ENCODE data around the gene PEX14.
A peak's percentile ranks its signal among the peaks of the same experiment; 100 is the strongest.

Gene PEX14, protein sequence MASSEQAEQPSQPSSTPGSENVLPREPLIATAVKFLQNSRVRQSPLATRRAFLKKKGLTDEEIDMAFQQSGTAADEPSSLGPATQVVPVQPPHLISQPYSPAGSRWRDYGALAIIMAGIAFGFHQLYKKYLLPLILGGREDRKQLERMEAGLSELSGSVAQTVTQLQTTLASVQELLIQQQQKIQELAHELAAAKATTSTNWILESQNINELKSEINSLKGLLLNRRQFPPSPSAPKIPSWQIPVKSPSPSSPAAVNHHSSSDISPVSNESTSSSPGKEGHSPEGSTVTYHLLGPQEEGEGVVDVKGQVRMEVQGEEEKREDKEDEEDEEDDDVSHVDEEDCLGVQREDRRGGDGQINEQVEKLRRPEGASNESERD

DNA sequence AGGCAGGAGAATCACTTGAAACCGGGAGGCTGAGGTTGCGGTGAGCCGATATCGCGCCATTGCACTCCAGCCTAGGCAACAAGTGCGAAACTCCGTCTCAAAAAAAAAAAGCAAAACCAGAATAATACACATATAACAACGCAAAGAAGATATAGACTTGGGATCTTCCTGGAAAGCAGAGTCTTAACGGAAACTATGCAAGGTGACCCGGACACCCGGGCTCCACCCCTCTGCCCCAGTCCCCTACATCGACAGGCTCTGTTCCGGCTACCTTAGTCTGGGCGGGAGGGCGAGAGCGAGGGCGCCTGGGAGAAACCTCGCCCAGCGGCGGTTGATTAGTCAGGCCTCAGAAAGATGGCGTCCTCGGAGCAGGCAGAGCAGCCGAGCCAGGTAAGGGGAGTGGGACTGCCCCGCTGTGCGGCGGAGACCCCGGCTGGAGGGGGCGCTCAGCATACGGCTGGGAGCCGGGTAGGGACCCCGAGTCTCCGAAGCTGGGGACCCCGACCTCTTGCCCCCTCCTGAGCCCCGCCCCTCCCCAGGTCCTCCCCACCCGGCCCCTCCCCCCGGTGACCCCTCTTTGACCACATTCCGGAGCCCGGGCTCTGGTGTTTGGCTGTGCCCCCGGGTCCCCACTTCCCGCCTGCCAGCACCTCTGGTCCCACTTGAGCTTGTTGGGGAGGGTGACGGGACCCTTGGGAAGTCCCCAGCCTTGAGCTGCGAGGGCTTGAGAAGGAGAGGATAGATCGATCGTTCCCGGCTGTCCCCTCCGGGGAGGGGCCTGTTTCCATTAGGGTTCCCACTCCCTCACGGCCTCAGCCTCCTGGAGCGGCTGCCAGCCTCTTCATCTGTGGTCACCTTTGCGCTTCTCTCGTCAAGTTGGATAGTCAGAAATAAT, at the start of gene PEX14:
Gene PEX14 (plus strand): TSS at position 338 of the 895 bp plus-strand sequence. CDS start 17 bp downstream, at position 355.
- TF ChIP-seq TCF12 (IDR thresholded peaks at IDR 0.05; ENCODE audit: low read depth) (peak; percentile 70; the same call in 1 of the 2 replicates), EP300 (IDR thresholded peaks at IDR 0.05; ENCODE audit: borderline replicate concordance) (no peak), YY1 (IDR thresholded peaks at IDR 0.05; ENCODE audit: low read depth) (peak; percentile 98), NFIC (IDR thresholded peaks at IDR 0.05) (no peak), TAF1 (IDR thresholded peaks at IDR 0.05; ENCODE audit: low read depth) (peak; percentile 94), ZBTB7A (IDR thresholded peaks at IDR 0.05; ENCODE audit: low read depth) (peak; percentile 47; the same call in 1 of the 2 replicates), EGR1 (IDR thresholded peaks at IDR 0.05) (no peak), TEAD4 (IDR thresholded peaks at IDR 0.05) (no peak), MAX (IDR thresholded peaks at IDR 0.05) (peak; percentile 67), CEBPB (IDR thresholded peaks at IDR 0.05) (no peak), CREB1 (IDR thresholded peaks at IDR 0.05; ENCODE audit: low read depth) (no peak), RAD21 (IDR thresholded peaks at IDR 0.05; ENCODE audit: low read depth) (no peak), FOXM1 (IDR thresholded peaks at IDR 0.05; ENCODE audit: borderline replicate concordance, low read depth) (no peak)
- TF ChIP-seq, protein P1, sequence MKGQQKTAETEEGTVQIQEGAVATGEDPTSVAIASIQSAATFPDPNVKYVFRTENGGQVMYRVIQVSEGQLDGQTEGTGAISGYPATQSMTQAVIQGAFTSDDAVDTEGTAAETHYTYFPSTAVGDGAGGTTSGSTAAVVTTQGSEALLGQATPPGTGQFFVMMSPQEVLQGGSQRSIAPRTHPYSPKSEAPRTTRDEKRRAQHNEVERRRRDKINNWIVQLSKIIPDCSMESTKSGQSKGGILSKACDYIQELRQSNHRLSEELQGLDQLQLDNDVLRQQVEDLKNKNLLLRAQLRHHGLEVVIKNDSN (IDR thresholded peaks at IDR 0.05) = peak; percentile 73
- TF ChIP-seq, protein P2, sequence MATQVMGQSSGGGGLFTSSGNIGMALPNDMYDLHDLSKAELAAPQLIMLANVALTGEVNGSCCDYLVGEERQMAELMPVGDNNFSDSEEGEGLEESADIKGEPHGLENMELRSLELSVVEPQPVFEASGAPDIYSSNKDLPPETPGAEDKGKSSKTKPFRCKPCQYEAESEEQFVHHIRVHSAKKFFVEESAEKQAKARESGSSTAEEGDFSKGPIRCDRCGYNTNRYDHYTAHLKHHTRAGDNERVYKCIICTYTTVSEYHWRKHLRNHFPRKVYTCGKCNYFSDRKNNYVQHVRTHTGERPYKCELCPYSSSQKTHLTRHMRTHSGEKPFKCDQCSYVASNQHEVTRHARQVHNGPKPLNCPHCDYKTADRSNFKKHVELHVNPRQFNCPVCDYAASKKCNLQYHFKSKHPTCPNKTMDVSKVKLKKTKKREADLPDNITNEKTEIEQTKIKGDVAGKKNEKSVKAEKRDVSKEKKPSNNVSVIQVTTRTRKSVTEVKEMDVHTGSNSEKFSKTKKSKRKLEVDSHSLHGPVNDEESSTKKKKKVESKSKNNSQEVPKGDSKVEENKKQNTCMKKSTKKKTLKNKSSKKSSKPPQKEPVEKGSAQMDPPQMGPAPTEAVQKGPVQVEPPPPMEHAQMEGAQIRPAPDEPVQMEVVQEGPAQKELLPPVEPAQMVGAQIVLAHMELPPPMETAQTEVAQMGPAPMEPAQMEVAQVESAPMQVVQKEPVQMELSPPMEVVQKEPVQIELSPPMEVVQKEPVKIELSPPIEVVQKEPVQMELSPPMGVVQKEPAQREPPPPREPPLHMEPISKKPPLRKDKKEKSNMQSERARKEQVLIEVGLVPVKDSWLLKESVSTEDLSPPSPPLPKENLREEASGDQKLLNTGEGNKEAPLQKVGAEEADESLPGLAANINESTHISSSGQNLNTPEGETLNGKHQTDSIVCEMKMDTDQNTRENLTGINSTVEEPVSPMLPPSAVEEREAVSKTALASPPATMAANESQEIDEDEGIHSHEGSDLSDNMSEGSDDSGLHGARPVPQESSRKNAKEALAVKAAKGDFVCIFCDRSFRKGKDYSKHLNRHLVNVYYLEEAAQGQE (IDR thresholded peaks at IDR 0.05; ENCODE audit: low read depth) = no peak

GRCh38 chr1:10428984-10429383, 45.8 kb upstream of the PEX14 start:
- TF ChIP-seq TCF12 (IDR thresholded peaks at IDR 0.05; ENCODE audit: low read depth) (no peak), EP300 (IDR thresholded peaks at IDR 0.05; ENCODE audit: borderline replicate concordance) (no peak), TAF1 (IDR thresholded peaks at IDR 0.05; ENCODE audit: low read depth) (no peak), FOXM1 (IDR thresholded peaks at IDR 0.05; ENCODE audit: borderline replicate concordance, low read depth) (no peak), TEAD4 (IDR thresholded peaks at IDR 0.05) (no peak), CREB1 (IDR thresholded peaks at IDR 0.05; ENCODE audit: low read depth) (no peak), NFIC (IDR thresholded peaks at IDR 0.05) (no peak), YY1 (IDR thresholded peaks at IDR 0.05; ENCODE audit: low read depth) (no peak), RAD21 (IDR thresholded peaks at IDR 0.05; ENCODE audit: low read depth) (no peak), MAX (IDR thresholded peaks at IDR 0.05) (no peak), EGR1 (IDR thresholded peaks at IDR 0.05) (no peak), ZBTB7A (IDR thresholded peaks at IDR 0.05; ENCODE audit: low read depth) (no peak), CEBPB (IDR thresholded peaks at IDR 0.05) (no peak)
- TF ChIP-seq, protein P1 (IDR thresholded peaks at IDR 0.05) = no peak
- TF ChIP-seq, protein P2 (IDR thresholded peaks at IDR 0.05; ENCODE audit: low read depth) = no peak

- no peak for TF ChIP-seq TCF12 (IDR thresholded peaks at IDR 0.05; ENCODE audit: low read depth)
- TF ChIP-seq FOXM1 (IDR thresholded peaks at IDR 0.05; ENCODE audit: borderline replicate concordance, low read depth) = no peak
- no peak for TF ChIP-seq CEBPB (IDR thresholded peaks at IDR 0.05)
- no peak for TF ChIP-seq YY1 (IDR thresholded peaks at IDR 0.05; ENCODE audit: low read depth)
- no peak for TF ChIP-seq TEAD4 (IDR thresholded peaks at IDR 0.05)
- no peak for TF ChIP-seq EGR1 (IDR thresholded peaks at IDR 0.05)
- no peak for TF ChIP-seq EP300 (IDR thresholded peaks at IDR 0.05; ENCODE audit: borderline replicate concordance)
- no peak for TF ChIP-seq TAF1 (IDR thresholded peaks at IDR 0.05; ENCODE audit: low read depth)
- no peak for TF ChIP-seq RAD21 (IDR thresholded peaks at IDR 0.05; ENCODE audit: low read depth)
- no peak for TF ChIP-seq NFIC (IDR thresholded peaks at IDR 0.05)
- no peak for TF ChIP-seq ZBTB7A (IDR thresholded peaks at IDR 0.05; ENCODE audit: low read depth)
- TF ChIP-seq, protein P2 (IDR thresholded peaks at IDR 0.05; ENCODE audit: low read depth) = no peak
- TF ChIP-seq, protein P1 (IDR thresholded peaks at IDR 0.05) = no peak
- no peak for TF ChIP-seq MAX (IDR thresholded peaks at IDR 0.05)
- TF ChIP-seq CREB1 (IDR thresholded peaks at IDR 0.05; ENCODE audit: low read depth) = no peak
Observed at GRCh38 chr1:10429868-10430215, 44.9 kb upstream of the PEX14 start.

Data from Ishikawa (cell line).